Suppressor macrophage treated with lipopolysaccharide for 4 hours (primary cell): Measurements from ENCODE around the gene PCED1B.
A peak's percentile ranks its signal among the peaks of the same experiment; 100 is the strongest.
"Not testable (repeated sequence)": the region's sequence is repeated elsewhere in the genome, so short reads cannot be mapped to it uniquely, and the experiment has no call there.

Experiments
- DNase-seq: peaks from one replicate; pipeline ENCODE4 v3.0.0-alpha.2; 2020

The PCED1B gene

GRCh38 chr12:47214001-47214619 is 134.7 kb downstream of the PCED1B start:
- no peak for DNase-seq

GRCh38 chr12:47214771-47215170 is 135.3 kb downstream of the PCED1B start:
- DNase-seq: no peak

GRCh38 chr12:47216150-47216677 is 136.8 kb downstream of the PCED1B start:
- peak; percentile 62 for DNase-seq

- not testable (repeated sequence) for DNase-seq
Observed at GRCh38 chr12:47217595-47217869, 138.1 kb downstream of the PCED1B start.

- DNase-seq: no peak
Observed at GRCh38 chr12:47218191-47218654, 138.8 kb downstream of the PCED1B start.

- no peak for DNase-seq
Observed at GRCh38 chr12:47219243-47219642, 139.8 kb downstream of the PCED1B start.

GRCh38 chr12:47221256-47222023 is 142.0 kb downstream of the PCED1B start:
- DNase-seq: no peak

GRCh38 chr12:47222520-47223030 is 143.2 kb downstream of the PCED1B start:
- DNase-seq: no peak

GRCh38 chr12:47223031-47223847 is 143.8 kb downstream of the PCED1B start:
- DNase-seq: no peak

GRCh38 chr12:47223848-47224213 is 144.4 kb downstream of the PCED1B start:
- peak; percentile 21 for DNase-seq

GRCh38 chr12:47224563-47225133 is 145.2 kb downstream of the PCED1B start:
- DNase-seq: no peak

GRCh38 chr12:47225356-47225755 is 145.9 kb downstream of the PCED1B start:
- DNase-seq: no peak

GRCh38 chr12:47226199-47226598 is 146.8 kb downstream of the PCED1B start:
- no peak for DNase-seq

- DNase-seq: no peak
Observed at GRCh38 chr12:47228802-47229201, 149.4 kb downstream of the PCED1B start.

- no peak for DNase-seq
Observed at GRCh38 chr12:47231456-47231855, 152.0 kb downstream of the PCED1B start.

GRCh38 chr12:47234576-47235141 is 155.2 kb downstream of the PCED1B start:
- DNase-seq: no peak

- DNase-seq: no peak
Observed at GRCh38 chr12:47235258-47236040, 156.0 kb downstream of the PCED1B start.

- no peak for DNase-seq
Observed at GRCh38 chr12:47236109-47236714, 156.8 kb downstream of the PCED1B start.

GRCh38 chr12:47237751-47238211 is 158.4 kb downstream of the PCED1B start:
- DNase-seq: no peak

- DNase-seq: no peak
Observed at GRCh38 chr12:47238669-47239114, 159.3 kb downstream of the PCED1B start.

- no peak for DNase-seq
Observed at GRCh38 chr12:47242426-47242825, 163.0 kb downstream of the PCED1B start.
